Panc1 (cell line): ENCODE results near the gene MS4A4E. TPM values are rescaled to one million over a fixed set of nuclear protein-coding genes. Genes with fewer than 3 reads are reported as not detected.

ENCODE experiments used
- ATAC-seq: fragments of 200-7000 bp; cut with Tn5 transposase; 2 replicates; pipeline ENCODE4 v1.9.1; 2020; ENCODE audit warnings: mild to moderate bottlenecking, moderate library complexity
- BruUV-seq: library from RNA; stranded (reverse); fragments of 400-500 nt; replicated peaks from 2 replicates; lab custom pipeline; 2021; lab: Mats Ljungman, UMichigan
- CTCF ChIA-PET: fragments of 300-600 bp; sonication (Branson Sonifier 250); formaldehyde crosslinking; loops from one replicate; lab custom pipeline; 2022; ENCODE audit warnings: antibody characterized with exemption; lab: Charles Lee
- POLR2A ChIA-PET: fragments of 300-600 bp; sonication (Branson Sonifier 250); formaldehyde crosslinking; loops from one replicate; lab custom pipeline; 2022; ENCODE audit warnings: antibody characterized with exemption; lab: Charles Lee
- DNase-seq: peaks from one replicate; pipeline ENCODE4 v3.0.0-alpha.2; 2010; ENCODE audit warnings: low read depth, low spot score
- H3K27ac ChIP-seq: 2 replicates; pipeline ENCODE4 v1.5.1; 2011; ENCODE audit warnings: mild to moderate bottlenecking, low read length, inconsistent platforms
- H3K27me3 ChIP-seq: fragments of 200-500 bp; sonication (Bioruptor generic); 2 replicates; pipeline ENCODE4 v1.6.0; 2014; ENCODE audit warnings: low read length, inconsistent platforms; ENCODE audit not compliant: control insufficient read depth, insufficient read depth
- H3K36me3 ChIP-seq: fragments of 200-500 bp; sonication (Bioruptor generic); 2 replicates; pipeline ENCODE4 v1.5.1; 2014; ENCODE audit warnings: inconsistent platforms, mild to moderate bottlenecking, low read length, moderate library complexity; ENCODE audit not compliant: control insufficient read depth, insufficient read depth
- H3K4me1 ChIP-seq: 2 replicates; pipeline ENCODE4 v1.5.1; 2011; ENCODE audit warnings: inconsistent platforms, mild to moderate bottlenecking, low read length, moderate library complexity; ENCODE audit not compliant: control insufficient read depth, insufficient read depth
- H3K4me3 ChIP-seq, 2 experiments: 2 replicates each; pipeline ENCODE4 v1.5.1; 2011 to 2012; ENCODE audit warnings: low read depth in 2 of 2, low read length in 2 of 2, mild to moderate bottlenecking in 2 of 2, inconsistent platforms in 1 of 2, moderate library complexity in 1 of 2
- H3K9me3 ChIP-seq: fragments of 200-500 bp; sonication (Bioruptor generic); 2 replicates; pipeline ENCODE4 v1.5.1; 2014; ENCODE audit warnings: low read depth, mild to moderate bottlenecking, inconsistent platforms, low read length, moderate library complexity; ENCODE audit not compliant: control insufficient read depth, insufficient read depth
- CTCF ChIP-seq: fragments of 450-650 bp; IDR thresholded peaks from 2 replicates; pipeline ENCODE4 v1.5.1; 2017; ENCODE audit warnings: mild to moderate bottlenecking
- POLR2AphosphoS5 ChIP-seq: IDR thresholded peaks from 2 replicates; pipeline ENCODE4 v1.6.1; 2012; ENCODE audit warnings: mild to moderate bottlenecking, low read depth, low read length, moderate library complexity
- REST ChIP-seq, 2 experiments: IDR thresholded peaks; 2 replicates each; pipeline ENCODE4 v1.6.1; 2011 to 2012; ENCODE audit warnings: low read depth in 2 of 2, control low read depth in 1 of 2, low read length in 1 of 2, mild to moderate bottlenecking in 1 of 2, moderate library complexity in 1 of 2; ENCODE audit not compliant: insufficient read depth in 1 of 2
- SIN3A ChIP-seq: IDR thresholded peaks from 2 replicates; pipeline ENCODE4 v1.6.1; 2012; ENCODE audit warnings: low read depth, mild to moderate bottlenecking, low read length, moderate library complexity, borderline replicate concordance; ENCODE audit not compliant: insufficient read depth
- TCF7L2 ChIP-seq: IDR thresholded peaks from 2 replicates; pipeline ENCODE4 v1.6.1; 2011; ENCODE audit warnings: mild to moderate bottlenecking, low read depth, low read length, inconsistent platforms
- in situ Hi-C: cut with HindIII; loops from 2 replicates; pipeline ENCODE4 v1.10.0; 2016; ENCODE audit warnings: low sequenced_read_pairs, low pct_unique_long_range_greater_than_20kb
- intact Hi-C: fragments of 100-400 bp; cut with micrococcal nuclease; formaldehyde crosslinking; loops from one replicate; pipeline ENCODE4 v1.10.0; 2022; ENCODE audit not compliant: unreplicated experiment
- total RNA-seq: library from RNA; stranded (reverse); gene quantifications from one replicate; pipeline ENCODE4 v1.2.1, GENCODE V29; 2021; ENCODE audit not compliant: unreplicated experiment

MS4A4E gene
- total RNA-seq, 1 experiment from 2014 or later, result not detected

- DNase-seq (no peak), ATAC-seq (no peak)
- TF ChIP-seq SIN3A (no peak), CTCF (no peak)
- in situ Hi-C loops (no loop called here), intact Hi-C loops (no loop called here)
- Histone ChIP-seq H3K4me1 (no peaks in the 10 kb centered on the region), H3K27ac (no peak overlapping the region), H3K27me3 (no peaks in the 10 kb centered on the region), H3K4me3 (no peak overlapping the region), H3K9me3 (no peaks in the 10 kb centered on the region), H3K36me3 (no peaks in the 10 kb centered on the region)
- BruUV-seq, result no TSS peak
- CTCF ChIA-PET, result interaction anchor here (0.6 kb wide), 1 partner anchor 374 kb away, joined by 4 read pairs; no protein-coding TSS in a partner anchor
- POLR2A ChIA-PET, result no interaction called here
Observed at GRCh38 chr11:60274416-60274815, 31.5 kb upstream of the MS4A4E start.

- in situ Hi-C loops, result no loop called here
- CTCF ChIA-PET, result no interaction called here
- H3K9me3 ChIP-seq, result no peaks in the 10 kb centered on the region
Observed at GRCh38 chr11:60265373-60266214, 22.7 kb upstream of the MS4A4E start.

GRCh38 chr11:60264644-60265043, 21.7 kb upstream of the MS4A4E start:
- ChIA-PET CTCF (no interaction called here), POLR2A (no interaction called here)
- no peak overlapping the region for H3K4me3 ChIP-seq
- in situ Hi-C loops, result no loop called here
- ATAC-seq (no peak), DNase-seq (no peak)
- no peaks in the 10 kb centered on the region for H3K9me3 ChIP-seq
- TF ChIP-seq REST (IDR thresholded peaks at IDR 0.05; ENCODE audit: insufficient read depth in 1 of 2, low read depth in 2 of 2, low read length in 1 of 2) (no peak), CTCF (no peak), SIN3A (no peak), TCF7L2 (no peak), POLR2AphosphoS5 (no peak)
- H3K36me3 ChIP-seq, result no peaks in the 10 kb centered on the region
- intact Hi-C loops, result loop anchor here (2.0 to 10.0 kb wide), 3 partner anchors 78 to 490 kb away; partner anchors contain the start of gene MS4A15
- no TSS peak for BruUV-seq
- H3K27ac ChIP-seq, result no peak overlapping the region
- H3K4me1 ChIP-seq, result no peaks in the 10 kb centered on the region
- H3K27me3 ChIP-seq, result no peaks in the 10 kb centered on the region; the same call in 1 of the 2 replicates

More at GRCh38 chr11:60265373-60266214, 22.7 kb upstream of the MS4A4E start:
- no peak overlapping the region for H3K4me3 ChIP-seq
- DNase-seq, result peak; percentile 10
- no peaks in the 10 kb centered on the region for H3K4me1 ChIP-seq
- H3K36me3 ChIP-seq, result no peaks in the 10 kb centered on the region
- H3K27ac ChIP-seq, result no peak overlapping the region
- POLR2A ChIA-PET, result no interaction called here
- intact Hi-C loops, result loop anchor here (2.0 to 10.0 kb wide), 3 partner anchors 77 to 489 kb away; partner anchors contain the start of gene MS4A15
- 0 out of 2 replicates have a peak, but pooled peaks have one; percentile 60 for ATAC-seq
- TF ChIP-seq CTCF (peak; percentile 71), SIN3A (no peak)
- no peaks in the 10 kb centered on the region; the same call in 1 of the 2 replicates for H3K27me3 ChIP-seq
- no TSS peak for BruUV-seq
